Activated CD4-positive, alpha-beta T cell treated with anti-CD3 and anti-CD28 coated beads for 36 hours (primary cell): ENCODE measurements around the gene ITGB8. TPM values are rescaled to one million over a fixed set of nuclear protein-coding genes. Genes with fewer than 3 reads are reported as not detected.

Source experiments
- ATAC-seq: fragments of 200-7000 bp; cut with Tn5 transposase; one replicate; pipeline ENCODE4 v1.10.0; 2021; ENCODE audit warnings: mild to moderate bottlenecking, moderate library complexity
- CTCF ChIA-PET: fragments of 350-600 bp; sonication (Branson Sonifier 250); formaldehyde crosslinking; loops from one replicate; lab custom pipeline; 2021; ENCODE audit warnings: antibody characterized with exemption; lab: Charles Lee
- POLR2A ChIA-PET: fragments of 350-600 bp; sonication (Branson Sonifier 250); formaldehyde crosslinking; loops from one replicate; lab custom pipeline; 2021; ENCODE audit warnings: antibody characterized with exemption, inconsistent platforms; lab: Charles Lee
- DNase-seq: peaks from one replicate; pipeline ENCODE4 v3.0.0-alpha.2; 2020
- H3K27ac Mint-ChIP-seq: one replicate; pipeline ENCODE4 v1.8.0; 2021; ENCODE audit warnings: mixed read lengths
- H3K27me3 Mint-ChIP-seq: one replicate; pipeline ENCODE4 v1.8.0; 2021; ENCODE audit warnings: mixed read lengths
- H3K36me3 Mint-ChIP-seq: one replicate; pipeline ENCODE4 v1.8.0; 2021; ENCODE audit warnings: low read depth, mixed read lengths
- H3K4me1 Mint-ChIP-seq: one replicate; pipeline ENCODE4 v1.8.0; 2021; ENCODE audit warnings: mixed read lengths
- H3K4me3 Mint-ChIP-seq: one replicate; pipeline ENCODE4 v1.8.0; 2021; ENCODE audit warnings: mild to moderate bottlenecking, moderate library complexity, mixed read lengths
- H3K9me3 Mint-ChIP-seq: one replicate; pipeline ENCODE4 v1.8.0; 2021; ENCODE audit warnings: low read depth, mixed read lengths
- intact Hi-C, 2 experiments: fragments of 100-400 bp; cut with DNase I in 1 of 2; cut with micrococcal nuclease in 1 of 2; formaldehyde crosslinking; loops; one replicate each; pipeline versions ENCODE4 v1.14.2 to v1.15.1; 2022 to 2024; cut with DNase I, micrococcal nuclease
- total RNA-seq, 2 experiments: library from RNA; stranded (reverse); gene quantifications; one replicate each; pipeline ENCODE4 v1.2.3, GENCODE V29; 2021

Gene ITGB8
- total RNA-seq, 2 experiments from 2014 or later, result 0.07 TPM; not detected in 1

GRCh38 chr7:20358106-20358505, 27.4 kb downstream of the ITGB8 start:
- POLR2A ChIA-PET, result no interaction called here

GRCh38 chr7:20358762-20359282, 28.1 kb downstream of the ITGB8 start:
- peaks cover 2% of the 10 kb centered on the region for H3K27me3 Mint-ChIP-seq
- no peaks in the 10 kb centered on the region for H3K9me3 Mint-ChIP-seq
- no peaks in the 10 kb centered on the region for H3K36me3 Mint-ChIP-seq
- intact Hi-C loops, result no loop called here
- ChIA-PET POLR2A (no interaction called here), CTCF (no interaction called here)
- no peak overlapping the region for H3K27ac Mint-ChIP-seq
- DNase-seq (no peak), ATAC-seq (no peak)
- H3K4me3 Mint-ChIP-seq, result no peak overlapping the region
- no peaks in the 10 kb centered on the region for H3K4me1 Mint-ChIP-seq

More at GRCh38 chr7:20358106-20358505, 27.4 kb downstream of the ITGB8 start:
- Mint-ChIP-seq H3K4me1 (no peaks in the 10 kb centered on the region), H3K4me3 (no peak overlapping the region), H3K9me3 (no peaks in the 10 kb centered on the region), H3K27me3 (peaks cover 2% of the 10 kb centered on the region), H3K27ac (no peak overlapping the region), H3K36me3 (no peaks in the 10 kb centered on the region)
- CTCF ChIA-PET, result no interaction called here
- ATAC-seq, result no peak
- intact Hi-C loops, result no loop called here
- no peak for DNase-seq

GRCh38 chr7:20359341-20359963, 28.8 kb downstream of the ITGB8 start:
- ChIA-PET POLR2A (no interaction called here), CTCF (interaction anchor here (0.7 kb wide), 1 partner anchor 378 kb away, joined by 5 read pairs; no protein-coding TSS in a partner anchor)
- no peaks in the 10 kb centered on the region for H3K4me1 Mint-ChIP-seq
- no peak overlapping the region for H3K27ac Mint-ChIP-seq
- H3K9me3 Mint-ChIP-seq, result no peaks in the 10 kb centered on the region
- no peak for ATAC-seq
- no peak for DNase-seq
- intact Hi-C loops, result no loop called here
- H3K36me3 Mint-ChIP-seq, result no peaks in the 10 kb centered on the region
- H3K4me3 Mint-ChIP-seq, result no peak overlapping the region
- peaks cover 2% of the 10 kb centered on the region for H3K27me3 Mint-ChIP-seq

GRCh38 chr7:20362574-20363253, 32.0 kb downstream of the ITGB8 start:
- H3K36me3 Mint-ChIP-seq, result no peaks in the 10 kb centered on the region
- H3K9me3 Mint-ChIP-seq, result no peaks in the 10 kb centered on the region
- ChIA-PET POLR2A (no interaction called here), CTCF (no interaction called here)
- peaks cover 3% of the 10 kb centered on the region for H3K27me3 Mint-ChIP-seq
- H3K4me1 Mint-ChIP-seq, result no peaks in the 10 kb centered on the region
- H3K27ac Mint-ChIP-seq, result no peak overlapping the region
- no peak overlapping the region for H3K4me3 Mint-ChIP-seq
- intact Hi-C loops, result no loop called here
- DNase-seq (no peak), ATAC-seq (no peak)

- H3K4me3 Mint-ChIP-seq, result no peak overlapping the region
- no peak overlapping the region for H3K27ac Mint-ChIP-seq
- ATAC-seq (no peak), DNase-seq (no peak)
- POLR2A ChIA-PET, result no interaction called here
- H3K9me3 Mint-ChIP-seq, result no peaks in the 10 kb centered on the region
- H3K27me3 Mint-ChIP-seq, result peaks cover 5% of the 10 kb centered on the region
- H3K4me1 Mint-ChIP-seq, result no peaks in the 10 kb centered on the region
- CTCF ChIA-PET, result no interaction called here
- no peaks in the 10 kb centered on the region for H3K36me3 Mint-ChIP-seq
- intact Hi-C loops, result no loop called here
Measured at GRCh38 chr7:20364571-20365196, 34.0 kb downstream of the ITGB8 start.

- DNase-seq (no peak), ATAC-seq (no peak)
- H3K36me3 Mint-ChIP-seq, result no peaks in the 10 kb centered on the region
- H3K9me3 Mint-ChIP-seq, result no peaks in the 10 kb centered on the region
- peaks cover 5% of the 10 kb centered on the region for H3K27me3 Mint-ChIP-seq
- ChIA-PET POLR2A (no interaction called here), CTCF (no interaction called here)
- no peak overlapping the region for H3K4me3 Mint-ChIP-seq
- no peak overlapping the region for H3K27ac Mint-ChIP-seq
- no peaks in the 10 kb centered on the region for H3K4me1 Mint-ChIP-seq
- intact Hi-C loops, result no loop called here
Measured at GRCh38 chr7:20365486-20365885, 34.8 kb downstream of the ITGB8 start.

- DNase-seq (no peak), ATAC-seq (no peak)
- Mint-ChIP-seq H3K9me3 (no peaks in the 10 kb centered on the region), H3K27ac (no peak overlapping the region), H3K27me3 (no peaks in the 10 kb centered on the region), H3K4me1 (no peaks in the 10 kb centered on the region), H3K36me3 (no peaks in the 10 kb centered on the region), H3K4me3 (no peak overlapping the region)
- POLR2A ChIA-PET, result no interaction called here
- intact Hi-C loops, result no loop called here
- CTCF ChIA-PET, result interaction anchor here (0.6 kb wide), 1 partner anchor 1974 kb away, joined by 4 read pairs; no protein-coding TSS in a partner anchor
Measured at GRCh38 chr7:20374399-20374798, 43.7 kb downstream of the ITGB8 start.

GRCh38 chr7:20376796-20377195, 46.1 kb downstream of the ITGB8 start:
- Mint-ChIP-seq H3K27ac (no peak overlapping the region), H3K4me1 (no peaks in the 10 kb centered on the region), H3K9me3 (no peaks in the 10 kb centered on the region), H3K27me3 (no peaks in the 10 kb centered on the region), H3K36me3 (no peaks in the 10 kb centered on the region), H3K4me3 (no peak overlapping the region)
- ChIA-PET CTCF (no interaction called here), POLR2A (no interaction called here)
- intact Hi-C loops, result no loop called here
- ATAC-seq (no peak), DNase-seq (no peak)

- no peaks in the 10 kb centered on the region for H3K9me3 Mint-ChIP-seq
- H3K4me1 Mint-ChIP-seq, result no peaks in the 10 kb centered on the region
- H3K36me3 Mint-ChIP-seq, result no peaks in the 10 kb centered on the region
- DNase-seq (no peak), ATAC-seq (no peak)
- H3K4me3 Mint-ChIP-seq, result no peak overlapping the region
- intact Hi-C loops, result no loop called here
- no peak overlapping the region for H3K27ac Mint-ChIP-seq
- ChIA-PET POLR2A (no interaction called here), CTCF (no interaction called here)
- no peaks in the 10 kb centered on the region for H3K27me3 Mint-ChIP-seq
Measured at GRCh38 chr7:20381406-20382034, 50.8 kb downstream of the ITGB8 start.

GRCh38 chr7:20383351-20383750, 52.7 kb downstream of the ITGB8 start:
- no peak overlapping the region for H3K27ac Mint-ChIP-seq

GRCh38 chr7:20385126-20385525, 54.4 kb downstream of the ITGB8 start:
- Mint-ChIP-seq H3K36me3 (no peaks in the 10 kb centered on the region), H3K4me3 (no peak overlapping the region), H3K27me3 (no peaks in the 10 kb centered on the region), H3K27ac (no peak overlapping the region), H3K4me1 (no peaks in the 10 kb centered on the region), H3K9me3 (no peaks in the 10 kb centered on the region)
- ATAC-seq (no peak), DNase-seq (no peak)
- intact Hi-C loops, result no loop called here
- CTCF ChIA-PET, result no interaction called here
- POLR2A ChIA-PET, result no interaction called here

More at GRCh38 chr7:20383351-20383750, 52.7 kb downstream of the ITGB8 start:
- H3K4me3 Mint-ChIP-seq, result no peak overlapping the region
- H3K9me3 Mint-ChIP-seq, result no peaks in the 10 kb centered on the region
- no peak for ATAC-seq
- H3K4me1 Mint-ChIP-seq, result no peaks in the 10 kb centered on the region
- no peak for DNase-seq
- no peaks in the 10 kb centered on the region for H3K27me3 Mint-ChIP-seq
- no peaks in the 10 kb centered on the region for H3K36me3 Mint-ChIP-seq
- intact Hi-C loops, result no loop called here
- POLR2A ChIA-PET, result no interaction called here
- CTCF ChIA-PET, result no interaction called here
